Measurements from ENCODE around the gene ABCA4. TPM values are rescaled to one million over a fixed set of nuclear protein-coding genes. Genes with fewer than 3 reads are reported as not detected.

Gene ABCA4
- total RNA-seq, 1 donor from 2014 or later: 0.49 TPM

DNA sequence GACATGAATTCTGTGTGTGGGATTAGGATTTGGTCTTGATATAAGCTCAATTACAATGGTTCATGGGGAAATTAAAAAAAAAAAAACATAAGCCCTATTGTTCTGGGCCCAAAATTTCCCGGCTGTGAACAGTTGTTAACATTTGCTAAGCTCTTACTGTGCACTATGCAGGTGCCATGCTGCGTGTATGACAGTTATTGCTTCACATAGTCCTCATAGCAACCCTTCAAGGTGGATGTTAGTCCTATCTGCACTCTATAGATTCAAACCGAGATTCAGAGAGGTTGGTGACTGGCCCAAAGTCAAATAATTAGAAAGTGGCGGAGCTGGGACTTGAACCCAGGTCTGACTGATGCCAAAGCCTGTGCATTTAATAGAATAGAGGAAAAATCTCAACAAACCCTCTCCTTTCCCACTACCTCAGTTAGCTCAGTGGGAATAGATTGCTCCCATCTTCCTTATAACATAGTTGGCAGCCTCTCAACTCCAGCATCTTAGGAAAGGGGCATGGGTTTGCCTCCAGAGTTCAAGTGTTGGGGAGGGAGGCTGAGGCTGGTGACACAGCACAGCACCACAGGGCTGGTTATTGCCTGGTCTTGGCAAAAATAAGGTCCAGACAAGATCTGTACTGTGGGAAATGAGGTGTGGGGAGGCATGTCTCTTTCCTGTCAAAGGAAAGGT is 156.7 kb downstream of the ABCA4 start:
- Histone ChIP-seq H3K27me3 (no peaks in the 10 kb centered on the region), H3K4me3 (no peak overlapping the region), H3K36me3 (no peaks in the 10 kb centered on the region), H3K9me3 (no peaks in the 10 kb centered on the region), H3K27ac (no peak overlapping the region), H3K4me1 (peaks cover 21% of the 10 kb centered on the region)
- intact Hi-C loops (cut with DNase I): no loop called here
- TF ChIP-seq, protein P1, sequence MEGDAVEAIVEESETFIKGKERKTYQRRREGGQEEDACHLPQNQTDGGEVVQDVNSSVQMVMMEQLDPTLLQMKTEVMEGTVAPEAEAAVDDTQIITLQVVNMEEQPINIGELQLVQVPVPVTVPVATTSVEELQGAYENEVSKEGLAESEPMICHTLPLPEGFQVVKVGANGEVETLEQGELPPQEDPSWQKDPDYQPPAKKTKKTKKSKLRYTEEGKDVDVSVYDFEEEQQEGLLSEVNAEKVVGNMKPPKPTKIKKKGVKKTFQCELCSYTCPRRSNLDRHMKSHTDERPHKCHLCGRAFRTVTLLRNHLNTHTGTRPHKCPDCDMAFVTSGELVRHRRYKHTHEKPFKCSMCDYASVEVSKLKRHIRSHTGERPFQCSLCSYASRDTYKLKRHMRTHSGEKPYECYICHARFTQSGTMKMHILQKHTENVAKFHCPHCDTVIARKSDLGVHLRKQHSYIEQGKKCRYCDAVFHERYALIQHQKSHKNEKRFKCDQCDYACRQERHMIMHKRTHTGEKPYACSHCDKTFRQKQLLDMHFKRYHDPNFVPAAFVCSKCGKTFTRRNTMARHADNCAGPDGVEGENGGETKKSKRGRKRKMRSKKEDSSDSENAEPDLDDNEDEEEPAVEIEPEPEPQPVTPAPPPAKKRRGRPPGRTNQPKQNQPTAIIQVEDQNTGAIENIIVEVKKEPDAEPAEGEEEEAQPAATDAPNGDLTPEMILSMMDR (IDR thresholded peaks at IDR 0.05): no peak
- no peak for TF ChIP-seq POLR2A (IDR thresholded peaks at IDR 0.05)
- no peak for TF ChIP-seq POLR2AphosphoS5 (IDR thresholded peaks at IDR 0.05; ENCODE audit: insufficient read depth in 1 of 2, low read depth in 1 of 2)
- no peak for DNase-seq (ENCODE audit: extremely low spot score in 2 of 2)

DNA sequence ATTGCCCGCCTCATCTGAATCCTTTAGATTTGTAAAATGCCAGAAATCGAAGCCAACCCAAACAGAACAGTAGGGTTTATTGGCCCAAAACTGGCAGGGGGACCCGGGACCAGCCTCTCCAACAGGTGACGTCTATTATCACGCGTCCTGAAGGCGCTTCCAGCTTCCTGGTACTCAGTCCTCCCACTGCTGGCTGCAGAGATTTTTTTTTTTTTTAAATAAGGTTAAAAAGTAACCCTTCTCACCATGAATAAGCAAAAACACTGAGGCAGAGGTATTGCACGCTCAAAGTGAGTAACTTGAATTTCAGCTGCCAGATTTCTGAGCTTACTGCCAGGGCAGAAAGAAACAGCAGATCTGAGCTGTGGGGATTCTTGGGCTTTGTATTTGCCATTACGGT is 157.4 kb downstream of the ABCA4 start:
- H3K27me3 ChIP-seq: no peaks in the 10 kb centered on the region
- no peak overlapping the region for H3K27ac ChIP-seq
- no peak overlapping the region for H3K4me3 ChIP-seq
- H3K4me1 ChIP-seq: peaks cover 21% of the 10 kb centered on the region
- TF ChIP-seq, protein P1 (IDR thresholded peaks at IDR 0.05): no peak
- no peak for TF ChIP-seq POLR2A (IDR thresholded peaks at IDR 0.05)
- TF ChIP-seq POLR2AphosphoS5 (IDR thresholded peaks at IDR 0.05; ENCODE audit: insufficient read depth in 1 of 2, low read depth in 1 of 2): no peak
- H3K36me3 ChIP-seq: no peaks in the 10 kb centered on the region
- no peaks in the 10 kb centered on the region for H3K9me3 ChIP-seq
- intact Hi-C loops (cut with DNase I): no loop called here
- no peak for DNase-seq (ENCODE audit: extremely low spot score in 2 of 2)

DNA sequence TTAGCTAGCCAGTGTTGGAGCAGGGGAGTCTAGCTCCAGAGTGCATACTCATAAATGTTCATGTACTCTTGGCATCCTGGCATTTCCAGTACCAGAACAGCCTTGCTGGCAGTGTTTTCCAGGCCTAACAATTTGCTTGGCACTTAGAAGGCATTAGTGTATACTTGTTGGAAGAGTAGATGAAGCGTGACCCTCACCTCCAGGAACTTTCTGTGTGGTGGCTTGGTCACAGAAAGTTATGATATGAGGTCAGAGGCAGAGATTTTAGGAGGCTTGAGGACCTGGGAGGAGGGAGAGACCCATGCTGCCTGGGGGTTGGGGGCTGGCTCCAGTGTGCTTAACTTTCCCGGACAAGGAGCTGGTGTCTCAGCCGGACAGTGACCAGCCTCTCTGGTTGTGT is 159.0 kb downstream of the ABCA4 start:
- intact Hi-C loops (cut with DNase I): no loop called here
- no peaks in the 10 kb centered on the region for H3K9me3 ChIP-seq
- TF ChIP-seq POLR2AphosphoS5 (IDR thresholded peaks at IDR 0.05; ENCODE audit: insufficient read depth in 1 of 2, low read depth in 1 of 2) (no peak), POLR2A (IDR thresholded peaks at IDR 0.05) (no peak)
- TF ChIP-seq, protein P1 (IDR thresholded peaks at IDR 0.05): no peak

DNA sequence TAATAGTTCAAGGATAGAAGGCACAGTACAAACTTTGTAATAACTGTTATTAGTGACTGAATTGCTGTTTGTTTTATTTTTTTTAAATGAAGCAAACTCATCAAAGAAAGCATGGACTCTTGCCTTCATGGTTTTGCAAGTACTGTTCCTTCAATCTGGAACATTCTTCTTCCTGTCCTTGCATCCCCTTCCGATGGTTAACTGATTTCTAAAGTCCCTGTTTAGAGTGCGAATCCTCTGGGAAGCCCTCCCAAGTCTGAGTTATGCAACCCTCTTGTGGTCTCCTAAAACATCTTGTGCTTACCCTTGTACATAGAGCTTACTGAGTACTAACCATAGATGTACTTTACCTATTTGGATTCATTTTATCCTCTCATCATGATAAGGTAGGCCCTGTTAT is 159.5 kb downstream of the ABCA4 start:
- Histone ChIP-seq H3K27ac (no peak overlapping the region), H3K27me3 (no peaks in the 10 kb centered on the region), H3K36me3 (no peaks in the 10 kb centered on the region), H3K9me3 (no peaks in the 10 kb centered on the region), H3K4me3 (no peak overlapping the region), H3K4me1 (peaks cover 21% of the 10 kb centered on the region)
- intact Hi-C loops (cut with DNase I): no loop called here
- TF ChIP-seq POLR2AphosphoS5 (IDR thresholded peaks at IDR 0.05; ENCODE audit: insufficient read depth in 1 of 2, low read depth in 1 of 2) (no peak), POLR2A (IDR thresholded peaks at IDR 0.05) (no peak)
- TF ChIP-seq, protein P1 (IDR thresholded peaks at IDR 0.05): no peak
- DNase-seq (ENCODE audit: extremely low spot score in 2 of 2): no peak

More for the DNA sequence above, 159.0 kb downstream of the ABCA4 start:
- no peak overlapping the region for H3K27ac ChIP-seq
- H3K36me3 ChIP-seq: no peaks in the 10 kb centered on the region
- H3K4me3 ChIP-seq: no peak overlapping the region
- no peak for DNase-seq (ENCODE audit: extremely low spot score in 2 of 2)
- H3K4me1 ChIP-seq: peaks cover 21% of the 10 kb centered on the region
- no peaks in the 10 kb centered on the region for H3K27me3 ChIP-seq

DNA sequence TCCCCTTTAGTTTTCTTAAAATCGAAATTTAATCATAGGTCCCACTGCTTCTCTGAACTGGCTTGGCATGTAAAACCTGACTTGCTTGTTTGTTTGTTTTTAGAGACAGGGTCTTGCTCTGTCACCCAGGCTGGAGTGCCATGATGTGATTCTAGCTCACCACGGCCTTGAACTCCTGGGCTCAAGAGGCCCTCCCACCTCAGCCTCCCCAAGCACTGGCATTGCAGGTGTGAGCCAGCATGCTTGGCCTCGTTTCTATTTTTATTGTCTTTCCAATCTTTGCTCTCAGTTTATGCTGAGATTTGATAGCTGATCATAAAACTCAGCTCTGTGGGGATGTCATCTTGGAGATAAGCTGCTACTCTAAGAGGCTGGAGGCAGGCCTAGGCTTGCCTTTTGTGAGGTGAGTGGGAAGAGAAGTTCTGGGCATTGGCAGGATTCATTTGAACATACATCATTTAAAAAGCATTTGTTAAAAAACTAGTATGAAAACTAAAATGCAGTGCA is 160.3 kb downstream of the ABCA4 start:
- no peaks in the 10 kb centered on the region for H3K9me3 ChIP-seq
- no peak overlapping the region for H3K4me3 ChIP-seq
- H3K4me1 ChIP-seq: peaks cover 21% of the 10 kb centered on the region
- intact Hi-C loops (cut with DNase I): no loop called here
- no peaks in the 10 kb centered on the region for H3K27me3 ChIP-seq
- no peaks in the 10 kb centered on the region for H3K36me3 ChIP-seq
- DNase-seq (ENCODE audit: extremely low spot score in 2 of 2): no peak
- H3K27ac ChIP-seq: no peak overlapping the region
- TF ChIP-seq, protein P1 (IDR thresholded peaks at IDR 0.05): no peak
- no peak for TF ChIP-seq POLR2AphosphoS5 (IDR thresholded peaks at IDR 0.05; ENCODE audit: insufficient read depth in 1 of 2, low read depth in 1 of 2)
- TF ChIP-seq POLR2A (IDR thresholded peaks at IDR 0.05): no peak
